Activated naive CD8-positive, alpha-beta T cell treated with anti-CD3 and anti-CD28 coated beads for 36 hours (primary cell): ENCODE measurements around the gene MAS1. TPM values are rescaled to one million over a fixed set of nuclear protein-coding genes. Genes with fewer than 3 reads are reported as not detected.
"Not testable (repeated sequence)": the region's sequence is repeated elsewhere in the genome, so short reads cannot be mapped to it uniquely, and the experiment has no call there.

Source experiments
- DNase-seq: peaks from one replicate; pipeline ENCODE4 v3.0.0; 2021
- H3K27ac Mint-ChIP-seq: one replicate; pipeline ENCODE4 v1.8.0; 2022; ENCODE audit warnings: mild to moderate bottlenecking, moderate library complexity, mixed read lengths
- H3K27me3 Mint-ChIP-seq: one replicate; pipeline ENCODE4 v1.8.0; 2022; ENCODE audit warnings: mild to moderate bottlenecking, mixed read lengths
- H3K36me3 Mint-ChIP-seq: one replicate; pipeline ENCODE4 v1.8.0; 2021; ENCODE audit warnings: mild to moderate bottlenecking, mixed read lengths
- H3K4me1 Mint-ChIP-seq: one replicate; pipeline ENCODE4 v1.8.0; 2021; ENCODE audit warnings: mixed read lengths
- H3K4me3 Mint-ChIP-seq: one replicate; pipeline ENCODE4 v1.8.0; 2022; ENCODE audit warnings: mild to moderate bottlenecking, moderate library complexity, mixed read lengths
- H3K9me3 Mint-ChIP-seq: one replicate; pipeline ENCODE4 v1.8.0; 2022; ENCODE audit warnings: mixed read lengths
- total RNA-seq, 2 experiments: library from RNA; stranded (reverse); gene quantifications; one replicate each; pipeline ENCODE4 v1.2.3, GENCODE V29; 2021

The MAS1 gene
- total RNA-seq, 2 experiments from 2014 or later = not detected

DNA sequence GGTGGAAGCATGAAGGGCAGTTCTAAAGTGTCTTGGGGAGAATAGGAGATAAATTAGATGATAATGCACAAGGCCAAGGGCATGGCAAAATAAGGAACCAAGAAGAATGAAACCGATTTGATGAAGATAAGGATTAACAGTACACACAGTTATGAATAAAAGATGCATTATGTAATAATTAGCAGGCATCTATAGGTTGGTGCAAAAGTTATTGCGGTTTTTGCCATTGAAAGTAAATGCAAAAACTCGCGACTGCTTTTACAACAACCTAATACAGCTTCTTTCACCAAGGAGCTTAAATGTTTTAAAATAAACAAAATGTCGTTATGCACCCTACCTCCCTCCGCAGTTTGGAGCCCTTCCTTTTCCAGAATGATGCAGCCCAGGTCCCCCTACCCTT lies 29.0 kb downstream of the MAS1 start:
- no peak overlapping the region for H3K27ac Mint-ChIP-seq
- no peaks in the 10 kb centered on the region for H3K4me1 Mint-ChIP-seq
- H3K9me3 Mint-ChIP-seq = peaks cover 3% of the 10 kb centered on the region
- no peak for DNase-seq
- no peaks in the 10 kb centered on the region for H3K36me3 Mint-ChIP-seq
- no peaks in the 10 kb centered on the region for H3K27me3 Mint-ChIP-seq
- no peak overlapping the region for H3K4me3 Mint-ChIP-seq

DNA sequence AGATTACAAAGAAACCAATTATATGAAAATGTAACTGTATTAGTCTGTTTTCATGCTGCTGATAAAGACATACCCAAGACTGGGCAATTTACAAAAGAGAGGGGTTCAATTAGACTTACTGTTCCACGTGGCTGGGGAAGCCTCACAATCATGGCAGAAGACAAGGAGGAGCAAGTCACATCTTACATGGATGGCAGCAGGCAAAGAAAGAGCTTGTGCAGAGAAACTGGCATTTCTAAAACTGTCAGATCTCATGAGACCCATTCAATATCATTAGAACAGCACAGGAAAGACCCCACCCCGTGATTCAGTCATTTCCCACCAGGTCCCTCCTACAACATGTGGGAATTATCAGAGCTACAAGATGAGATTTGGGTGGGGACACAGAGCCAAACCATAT lies 33.4 kb downstream of the MAS1 start:
- H3K9me3 Mint-ChIP-seq, H3K4me3 Mint-ChIP-seq, H3K4me1 Mint-ChIP-seq, H3K27ac Mint-ChIP-seq, H3K27me3 Mint-ChIP-seq, H3K36me3 Mint-ChIP-seq, DNase-seq: not testable (repeated sequence)

DNA sequence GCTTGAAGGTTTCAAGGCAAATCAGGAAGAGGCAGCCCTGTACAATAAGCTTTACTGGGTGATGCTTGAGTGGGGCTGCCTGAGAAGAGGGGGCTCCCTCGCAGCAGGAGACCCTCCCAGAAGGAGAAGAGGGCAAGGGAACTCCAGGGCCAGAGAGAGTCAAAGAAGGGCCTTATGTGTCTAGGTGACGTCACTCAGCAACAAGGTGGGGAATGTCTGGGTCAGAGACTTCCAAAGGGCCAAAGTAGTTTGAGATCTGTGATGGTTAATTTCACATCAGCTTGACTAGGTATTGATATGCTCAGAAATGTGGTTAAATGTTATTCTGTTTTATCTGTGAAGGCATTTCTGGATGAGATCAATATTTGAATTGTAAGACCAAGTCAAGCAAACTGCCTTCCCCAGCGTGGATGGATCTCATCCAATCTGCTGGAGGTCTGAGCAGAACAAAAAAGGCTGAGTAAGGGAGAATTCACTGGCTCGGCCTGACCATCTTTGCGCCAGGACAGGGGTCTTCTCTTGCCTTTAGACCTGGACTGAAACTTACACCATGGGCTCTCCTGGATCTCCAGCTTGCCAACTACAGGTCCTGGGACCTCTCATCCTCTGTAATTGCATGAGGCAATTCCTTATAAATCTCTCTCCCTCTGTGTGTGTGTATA lies 35.9 kb downstream of the MAS1 start:
- peaks cover 4% of the 10 kb centered on the region for H3K27me3 Mint-ChIP-seq
- H3K4me3 Mint-ChIP-seq = no peak overlapping the region
- H3K4me1 Mint-ChIP-seq = peaks cover 21% of the 10 kb centered on the region
- no peaks in the 10 kb centered on the region for H3K36me3 Mint-ChIP-seq
- H3K9me3 Mint-ChIP-seq = peaks cover 3% of the 10 kb centered on the region
- no peak overlapping the region for H3K27ac Mint-ChIP-seq
- DNase-seq = no peak

DNA sequence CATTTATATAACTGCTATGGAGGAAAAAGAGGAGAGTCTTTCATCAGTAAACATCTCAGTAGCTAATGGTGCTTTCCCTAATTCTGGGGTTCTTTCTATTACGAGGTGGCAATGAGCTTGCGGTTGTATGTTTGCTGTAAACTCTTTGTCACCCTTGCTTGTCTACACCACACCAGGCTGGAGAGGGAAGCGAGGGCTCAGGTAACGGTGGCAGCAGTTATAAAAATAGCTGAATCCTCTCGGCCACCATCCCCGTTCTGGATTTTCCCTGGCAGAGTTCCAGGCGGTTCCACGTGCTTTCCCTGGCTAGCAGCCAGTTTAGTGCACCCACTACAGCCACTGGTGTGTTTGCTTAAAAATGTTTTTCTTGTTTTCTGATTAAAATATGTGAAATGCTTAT lies 39.0 kb downstream of the MAS1 start:
- peaks cover 24% of the 10 kb centered on the region for H3K4me1 Mint-ChIP-seq
- no peaks in the 10 kb centered on the region for H3K36me3 Mint-ChIP-seq
- peak overlapping the region; percentile 42 for H3K27ac Mint-ChIP-seq
- no peak overlapping the region for H3K4me3 Mint-ChIP-seq
- H3K9me3 Mint-ChIP-seq = no peaks in the 10 kb centered on the region
- peak; percentile 17 for DNase-seq
- peaks cover 4% of the 10 kb centered on the region for H3K27me3 Mint-ChIP-seq

DNA sequence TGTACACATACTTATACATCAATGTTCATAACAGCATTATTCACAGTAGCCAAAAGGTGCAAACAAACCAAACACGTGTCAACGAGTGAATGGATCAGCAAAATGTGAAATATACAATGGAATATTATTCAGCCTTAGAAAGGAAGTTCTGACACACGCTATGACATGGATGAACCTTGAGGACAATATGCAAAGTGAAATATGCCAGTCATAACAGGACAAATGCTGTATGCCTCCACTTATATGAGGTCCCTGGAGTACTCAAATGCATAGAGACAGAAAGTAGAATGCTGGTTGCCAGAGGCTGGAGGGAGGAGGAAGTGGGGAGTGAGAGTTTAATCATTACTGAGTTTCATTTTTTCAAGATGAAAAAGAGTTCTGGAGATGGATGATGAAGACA lies 40.3 kb downstream of the MAS1 start:
- H3K36me3 Mint-ChIP-seq = no peaks in the 10 kb centered on the region
- peaks cover 5% of the 10 kb centered on the region for H3K9me3 Mint-ChIP-seq
- H3K27ac Mint-ChIP-seq = peak overlapping the region; percentile 64
- no peak overlapping the region for H3K4me3 Mint-ChIP-seq
- peaks cover 4% of the 10 kb centered on the region for H3K27me3 Mint-ChIP-seq
- H3K4me1 Mint-ChIP-seq = peaks cover 24% of the 10 kb centered on the region
- peak; percentile 23 for DNase-seq

DNA sequence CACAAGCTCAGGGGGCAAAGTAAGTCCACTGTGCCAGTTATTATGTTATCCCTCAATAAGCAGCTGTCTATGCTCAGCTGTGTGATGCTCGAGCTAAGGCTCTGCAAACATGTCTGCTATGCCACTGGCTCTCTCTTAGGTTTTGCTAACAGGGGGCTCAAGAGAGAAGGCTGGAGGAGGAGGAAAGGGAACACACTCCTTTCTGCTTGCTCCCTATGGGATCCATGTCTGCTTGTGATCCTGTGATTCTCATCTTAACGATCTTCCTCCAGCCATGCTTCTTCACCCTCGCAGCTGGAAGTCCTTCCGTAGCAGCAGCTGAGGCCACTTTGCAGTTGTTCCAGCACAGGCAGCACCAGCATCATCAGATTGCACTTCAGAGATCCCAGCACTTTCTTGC lies 41.1 kb downstream of the MAS1 start:
- Mint-ChIP-seq H3K4me3 (no peak overlapping the region), H3K4me1 (peaks cover 24% of the 10 kb centered on the region), H3K27ac (no peak overlapping the region), H3K9me3 (peaks cover 5% of the 10 kb centered on the region), H3K36me3 (no peaks in the 10 kb centered on the region), H3K27me3 (no peaks in the 10 kb centered on the region)
- no peak for DNase-seq

DNA sequence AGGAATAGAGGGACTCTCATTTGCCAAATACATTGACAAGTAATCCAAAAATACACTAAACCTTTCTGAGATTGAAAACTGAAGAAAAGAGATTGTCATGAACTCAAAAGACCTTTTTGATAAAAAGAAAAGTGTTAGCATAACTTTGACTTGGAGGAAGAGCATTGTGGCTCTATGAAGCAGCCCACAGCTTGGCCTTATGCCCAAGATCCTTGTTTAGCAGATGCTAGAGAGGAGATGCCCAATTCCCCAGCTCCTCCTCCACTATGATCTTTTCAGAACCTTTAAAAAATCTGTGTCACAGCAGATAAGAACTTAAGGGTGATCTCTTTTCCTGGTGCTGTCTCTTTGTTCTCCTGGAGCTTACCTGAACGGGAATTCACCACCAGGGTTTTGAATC lies 42.3 kb downstream of the MAS1 start:
- no peaks in the 10 kb centered on the region for H3K27me3 Mint-ChIP-seq
- no peak overlapping the region for H3K27ac Mint-ChIP-seq
- H3K36me3 Mint-ChIP-seq = no peaks in the 10 kb centered on the region
- H3K9me3 Mint-ChIP-seq = peaks cover 5% of the 10 kb centered on the region
- no peak overlapping the region for H3K4me3 Mint-ChIP-seq
- no peak for DNase-seq
- peaks cover 24% of the 10 kb centered on the region for H3K4me1 Mint-ChIP-seq

DNA sequence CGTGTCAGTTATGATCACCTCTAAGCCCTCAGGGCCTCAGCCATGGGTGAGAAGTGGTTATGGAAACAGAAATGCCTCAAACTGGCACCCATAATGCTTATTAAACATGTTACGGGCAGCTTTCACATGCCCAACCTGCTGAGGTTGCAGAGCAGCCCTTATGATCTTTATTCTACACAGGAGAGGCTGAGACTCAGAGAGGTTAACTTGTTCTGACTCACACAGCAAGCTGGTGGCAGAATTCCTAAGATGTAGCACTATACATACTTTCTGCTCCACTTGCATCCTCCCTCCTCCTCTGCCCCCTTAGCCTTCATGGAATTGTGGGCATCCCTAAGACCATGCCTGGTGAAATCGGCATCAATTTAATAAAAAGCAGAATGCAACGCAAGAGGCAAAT lies 43.4 kb downstream of the MAS1 start:
- no peak overlapping the region for H3K27ac Mint-ChIP-seq
- H3K27me3 Mint-ChIP-seq = no peaks in the 10 kb centered on the region
- no peak for DNase-seq
- H3K36me3 Mint-ChIP-seq = no peaks in the 10 kb centered on the region
- H3K4me1 Mint-ChIP-seq = peaks cover 24% of the 10 kb centered on the region
- peaks cover 5% of the 10 kb centered on the region for H3K9me3 Mint-ChIP-seq
- H3K4me3 Mint-ChIP-seq = no peak overlapping the region

DNA sequence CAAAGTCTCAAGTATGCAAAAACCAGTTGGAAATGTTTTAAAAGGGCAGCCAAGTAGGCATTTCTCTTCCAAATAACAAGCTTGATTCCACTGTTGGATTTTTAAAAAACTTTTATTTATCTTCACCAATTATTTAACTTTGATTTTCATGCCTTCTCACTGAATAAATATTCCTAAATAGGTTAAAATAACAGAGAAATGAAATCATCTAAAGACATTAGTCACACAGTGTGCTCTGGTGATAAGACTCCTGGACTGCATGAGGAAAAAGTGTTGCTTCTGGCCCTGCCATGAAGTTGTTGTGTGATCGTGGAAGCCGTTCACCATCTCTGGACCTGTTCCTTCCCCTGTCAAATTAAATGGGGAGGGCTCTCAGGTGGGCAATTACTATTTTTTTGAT lies 44.3 kb downstream of the MAS1 start:
- peaks cover 5% of the 10 kb centered on the region for H3K9me3 Mint-ChIP-seq
- H3K27me3 Mint-ChIP-seq = no peaks in the 10 kb centered on the region
- no peaks in the 10 kb centered on the region for H3K36me3 Mint-ChIP-seq
- H3K4me1 Mint-ChIP-seq = peaks cover 16% of the 10 kb centered on the region
- no peak for DNase-seq
- no peak overlapping the region for H3K4me3 Mint-ChIP-seq
- no peak overlapping the region for H3K27ac Mint-ChIP-seq

DNA sequence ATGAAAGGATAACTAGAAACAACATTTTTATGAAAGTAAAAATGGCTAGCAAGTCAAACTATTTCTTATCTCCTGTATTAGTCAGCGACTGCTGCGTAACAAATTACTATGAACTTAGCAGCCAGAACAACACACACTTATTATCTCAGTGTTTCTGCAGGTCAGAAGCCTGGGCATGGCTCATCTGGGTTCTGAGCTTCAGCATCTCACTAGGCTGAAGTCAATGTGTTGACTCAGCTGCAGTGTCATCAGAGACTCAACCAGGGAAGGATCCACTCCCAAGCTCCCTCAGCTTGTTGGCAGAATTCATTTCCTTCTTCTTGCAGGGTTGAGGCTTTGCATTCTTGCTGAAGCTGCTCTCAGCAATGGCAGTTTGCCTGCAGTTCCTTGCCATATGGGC lies 44.8 kb downstream of the MAS1 start:
- DNase-seq = no peak
- no peak overlapping the region for H3K4me3 Mint-ChIP-seq
- peaks cover 5% of the 10 kb centered on the region for H3K9me3 Mint-ChIP-seq
- H3K36me3 Mint-ChIP-seq = no peaks in the 10 kb centered on the region
- no peaks in the 10 kb centered on the region for H3K27me3 Mint-ChIP-seq
- no peak overlapping the region for H3K27ac Mint-ChIP-seq
- peaks cover 10% of the 10 kb centered on the region for H3K4me1 Mint-ChIP-seq

DNA sequence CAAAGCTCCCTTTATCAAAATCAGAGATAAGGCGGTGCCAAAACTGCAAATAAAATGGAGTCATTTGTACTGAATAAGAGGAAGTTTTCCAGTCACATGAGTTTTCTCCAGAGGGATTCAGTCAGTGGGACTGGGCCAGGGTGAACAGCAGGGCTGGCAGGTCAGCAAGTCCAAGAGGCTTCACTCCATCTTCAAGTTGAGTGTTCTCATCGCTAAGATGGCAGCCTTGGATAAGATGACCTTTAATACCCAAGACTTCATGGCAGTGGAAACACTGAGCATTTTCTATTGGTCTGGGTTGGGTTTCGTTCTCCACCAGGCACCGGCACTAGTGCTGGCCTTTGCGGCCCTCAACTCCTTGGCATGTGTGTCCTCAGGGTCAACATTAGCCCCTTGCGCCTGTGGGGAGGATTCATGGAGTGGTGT lies 48.8 kb downstream of the MAS1 start:
- H3K9me3 Mint-ChIP-seq = peaks cover 10% of the 10 kb centered on the region
- DNase-seq = no peak
- H3K4me3 Mint-ChIP-seq = no peak overlapping the region
- peaks cover 5% of the 10 kb centered on the region for H3K4me1 Mint-ChIP-seq
- H3K36me3 Mint-ChIP-seq = peaks cover 3% of the 10 kb centered on the region
- H3K27me3 Mint-ChIP-seq = no peaks in the 10 kb centered on the region
- no peak overlapping the region for H3K27ac Mint-ChIP-seq

Other genes with a start within 250 kb of the MAS1 start
- gene SOD2, start 197.7 kb upstream of the MAS1 start, total RNA-seq = 100 to 1,000 TPM; 112 to 122 TPM
- 100 to 1,000 TPM in 1 of 2 experiments, 10 to 100 TPM in 1; 98.3 to 101 TPM for gene WTAP, start 163.5 kb upstream of the MAS1 start, total RNA-seq
- gene ACAT2, start 128.9 kb upstream of the MAS1 start, total RNA-seq = 10 to 100 TPM; 67.8 to 68.4 TPM
- gene TCP1, start 101.4 kb upstream of the MAS1 start, total RNA-seq = 100 to 1,000 TPM; 627 to 631 TPM
- 100 to 1,000 TPM; 106 to 108 TPM for gene MRPL18, start 100.5 kb upstream of the MAS1 start, total RNA-seq
- under 1 TPM in 1 of 2 experiments, not detected in 1; 0.31 TPM for gene PNLDC1, start 90.7 kb upstream of the MAS1 start, total RNA-seq
- gene IGF2R, start 78.1 kb downstream of the MAS1 start, total RNA-seq = 10 to 100 TPM; 74.9 to 77.7 TPM
- under 1 TPM in 1 of 2 experiments, not detected in 1; 0.85 TPM for gene SLC22A1, start 230.8 kb downstream of the MAS1 start, total RNA-seq